GM12865 (cell line): ENCODE data around the gene SH3PXD2A.

Experiments used
- DNase-seq: peaks from one replicate; pipeline ENCODE4 v3.0.0; 2010; ENCODE audit warnings: low read depth
- H3K4me3 ChIP-seq: 2 replicates; pipeline ENCODE4 v1.5.1; 2011; ENCODE audit warnings: mild to moderate bottlenecking, low read depth, low read length, control low read depth
- TF ChIP-seq, protein P1 (sequence below): IDR thresholded peaks from 2 replicates; pipeline ENCODE4 v1.5.1; 2011; ENCODE audit warnings: low read length, control low read depth, low read depth, inconsistent platforms; ENCODE audit not compliant: insufficient read depth; ENCODE audit errors: missing control alignments

SH3PXD2A gene

DNA sequence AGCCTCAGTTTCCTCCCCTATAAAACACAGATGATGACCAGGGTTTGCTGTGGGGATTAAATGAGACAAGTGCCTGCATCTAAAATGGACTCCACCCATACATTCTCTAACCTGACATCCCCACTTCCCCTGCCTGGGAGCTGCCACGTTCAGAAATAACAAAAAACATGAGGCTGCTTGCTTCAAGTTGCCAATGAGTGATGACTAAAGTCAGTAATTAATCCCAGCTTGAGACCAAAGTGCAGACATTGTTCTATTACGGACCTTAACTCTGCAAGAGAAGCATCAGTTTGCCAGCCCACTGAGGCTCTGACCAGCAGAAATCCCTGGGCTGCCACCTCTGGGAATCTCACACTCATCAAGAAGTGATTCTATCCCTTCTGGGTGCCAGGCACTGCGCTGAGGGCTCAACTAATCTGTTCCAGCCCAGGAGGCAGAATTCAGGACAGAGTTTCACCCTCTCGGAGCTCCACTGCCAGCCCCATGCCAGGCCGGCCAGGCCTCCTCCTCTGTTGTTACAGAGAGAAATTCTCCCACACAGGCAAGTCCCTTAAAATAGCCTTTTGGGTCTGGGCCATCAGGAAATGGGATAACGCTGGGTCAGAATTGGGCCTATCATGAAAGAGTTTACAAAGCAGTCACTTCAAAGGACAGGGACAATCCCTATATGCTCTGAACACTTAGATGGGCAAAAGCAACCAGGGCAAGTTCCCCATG, 11.4 kb downstream of the SH3PXD2A start:
- H3K4me3 ChIP-seq: no peak overlapping the region
- TF ChIP-seq, protein P1, sequence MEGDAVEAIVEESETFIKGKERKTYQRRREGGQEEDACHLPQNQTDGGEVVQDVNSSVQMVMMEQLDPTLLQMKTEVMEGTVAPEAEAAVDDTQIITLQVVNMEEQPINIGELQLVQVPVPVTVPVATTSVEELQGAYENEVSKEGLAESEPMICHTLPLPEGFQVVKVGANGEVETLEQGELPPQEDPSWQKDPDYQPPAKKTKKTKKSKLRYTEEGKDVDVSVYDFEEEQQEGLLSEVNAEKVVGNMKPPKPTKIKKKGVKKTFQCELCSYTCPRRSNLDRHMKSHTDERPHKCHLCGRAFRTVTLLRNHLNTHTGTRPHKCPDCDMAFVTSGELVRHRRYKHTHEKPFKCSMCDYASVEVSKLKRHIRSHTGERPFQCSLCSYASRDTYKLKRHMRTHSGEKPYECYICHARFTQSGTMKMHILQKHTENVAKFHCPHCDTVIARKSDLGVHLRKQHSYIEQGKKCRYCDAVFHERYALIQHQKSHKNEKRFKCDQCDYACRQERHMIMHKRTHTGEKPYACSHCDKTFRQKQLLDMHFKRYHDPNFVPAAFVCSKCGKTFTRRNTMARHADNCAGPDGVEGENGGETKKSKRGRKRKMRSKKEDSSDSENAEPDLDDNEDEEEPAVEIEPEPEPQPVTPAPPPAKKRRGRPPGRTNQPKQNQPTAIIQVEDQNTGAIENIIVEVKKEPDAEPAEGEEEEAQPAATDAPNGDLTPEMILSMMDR: no peak
- no peak for DNase-seq

DNA sequence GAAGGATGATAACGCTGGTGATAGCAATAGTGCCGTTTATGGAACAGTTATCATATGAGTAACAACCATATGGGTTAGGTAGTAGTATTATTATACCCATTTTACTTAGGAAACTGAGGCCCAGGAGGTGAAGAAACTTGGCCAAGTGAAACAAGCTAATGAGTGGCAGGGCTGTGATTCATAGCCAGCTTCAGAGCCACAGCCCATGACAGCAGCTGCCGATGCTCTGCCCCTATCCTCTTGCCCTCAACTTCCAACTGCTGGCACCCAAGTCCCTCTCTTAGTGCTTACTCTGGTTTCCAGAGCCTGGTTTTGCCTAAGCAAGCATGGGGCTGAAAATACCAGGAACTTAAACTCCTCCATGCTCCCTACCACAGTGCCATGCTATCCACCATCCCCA, 12.3 kb downstream of the SH3PXD2A start:
- no peak overlapping the region for H3K4me3 ChIP-seq
- no peak for DNase-seq
- TF ChIP-seq, protein P1: no peak

DNA sequence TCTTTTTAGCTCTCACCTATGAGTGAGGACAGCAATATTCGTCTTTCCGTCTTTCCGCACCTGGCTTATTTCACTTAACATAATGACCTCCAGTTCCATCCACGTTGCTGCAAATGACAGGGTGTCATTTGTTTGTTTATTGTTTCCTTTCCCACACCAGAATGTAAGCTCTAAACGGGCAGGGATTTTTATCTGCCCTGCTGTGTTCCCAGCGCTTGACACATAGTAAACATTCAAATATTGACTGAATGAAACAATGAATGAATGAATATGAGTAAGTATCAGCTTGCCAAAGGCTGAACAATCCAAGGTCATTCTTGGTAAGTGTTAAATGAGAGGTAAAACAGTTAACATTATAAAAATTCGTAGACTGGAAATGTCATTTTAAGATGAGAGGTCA, 12.8 kb downstream of the SH3PXD2A start:
- TF ChIP-seq, protein P1: no peak
- no peak for DNase-seq
- H3K4me3 ChIP-seq: no peak overlapping the region

DNA sequence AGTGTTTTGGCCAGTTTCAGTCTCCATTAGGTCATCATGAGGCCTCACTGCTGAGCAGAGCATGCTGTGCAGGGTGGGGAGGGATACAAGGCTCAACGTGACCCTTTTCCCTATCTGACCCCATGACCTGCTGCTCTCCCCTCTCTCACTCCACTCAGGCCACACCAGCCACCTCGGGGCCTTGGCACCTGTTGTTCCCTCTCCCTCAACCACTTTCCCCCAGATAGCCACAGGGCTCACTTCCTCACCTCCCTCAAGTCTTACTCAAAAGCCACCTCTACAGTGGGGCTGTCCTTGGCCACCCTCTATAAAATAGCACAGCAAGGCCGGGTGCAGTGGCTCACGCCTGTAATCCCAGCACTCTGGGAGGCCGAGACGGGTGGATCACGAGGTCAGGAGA, 13.9 kb downstream of the SH3PXD2A start:
- H3K4me3 ChIP-seq: no peak overlapping the region
- TF ChIP-seq, protein P1: no peak
- no peak for DNase-seq

DNA sequence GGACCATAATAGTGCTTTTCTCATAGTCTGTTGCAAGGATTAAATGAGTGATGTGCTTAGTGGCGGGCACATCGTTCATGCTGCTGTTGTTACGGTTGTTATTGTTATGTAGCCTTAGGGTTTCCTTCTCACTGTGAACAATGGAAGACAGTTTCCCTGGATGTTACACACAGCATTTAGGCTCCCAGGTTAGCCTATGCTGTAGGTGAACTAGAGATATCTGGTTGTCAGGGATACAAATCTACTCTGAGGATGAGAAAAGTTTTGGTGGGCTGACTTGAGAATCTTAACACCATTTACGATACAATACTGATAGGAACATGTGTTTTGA, 14.7 kb downstream of the SH3PXD2A start:
- DNase-seq: no peak
- TF ChIP-seq, protein P1: no peak
- H3K4me3 ChIP-seq: no peak overlapping the region

DNA sequence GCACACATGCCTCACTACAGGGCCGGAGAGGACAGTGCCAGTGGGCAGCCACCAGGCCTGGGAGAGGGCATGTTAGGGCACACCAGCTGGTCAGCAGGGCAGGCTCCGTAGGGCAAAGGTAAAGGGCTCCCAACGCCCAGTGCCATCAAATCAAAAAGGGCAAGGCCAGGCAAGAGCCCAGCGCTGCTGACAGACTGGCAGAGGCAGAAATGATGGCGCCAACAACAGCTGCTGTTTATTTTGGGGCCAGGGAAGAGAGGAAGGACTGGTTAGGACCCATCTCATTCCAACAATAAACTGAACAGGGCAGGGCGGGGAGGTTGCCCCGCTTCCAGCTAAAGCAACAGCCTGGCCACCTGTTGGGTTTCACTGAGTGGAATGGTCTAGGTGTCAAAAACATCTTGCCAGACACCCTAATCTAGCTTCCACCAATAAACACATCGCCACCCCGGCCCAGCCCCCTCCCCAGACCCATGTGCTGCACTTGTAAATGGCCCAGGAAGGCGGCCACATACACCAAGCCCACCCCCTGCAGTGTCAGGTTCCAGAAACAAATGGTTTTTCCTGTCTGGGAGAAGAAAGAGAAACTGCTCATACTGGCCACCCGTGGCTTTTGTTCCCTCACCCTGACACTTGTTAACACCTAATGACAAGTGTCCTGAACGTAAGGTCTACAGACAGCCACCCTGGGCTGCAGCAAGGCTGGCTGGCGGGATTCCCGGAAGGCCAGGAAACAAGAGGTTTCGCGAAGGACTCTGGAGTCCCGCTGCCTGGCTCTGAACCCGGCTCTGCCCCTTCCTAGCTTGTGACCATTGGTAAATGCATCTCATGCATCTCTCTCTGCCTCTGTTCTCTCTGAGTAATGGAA, 15.3 kb downstream of the SH3PXD2A start:
- TF ChIP-seq, protein P1: no peak
- no peak for DNase-seq
- no peak overlapping the region for H3K4me3 ChIP-seq

DNA sequence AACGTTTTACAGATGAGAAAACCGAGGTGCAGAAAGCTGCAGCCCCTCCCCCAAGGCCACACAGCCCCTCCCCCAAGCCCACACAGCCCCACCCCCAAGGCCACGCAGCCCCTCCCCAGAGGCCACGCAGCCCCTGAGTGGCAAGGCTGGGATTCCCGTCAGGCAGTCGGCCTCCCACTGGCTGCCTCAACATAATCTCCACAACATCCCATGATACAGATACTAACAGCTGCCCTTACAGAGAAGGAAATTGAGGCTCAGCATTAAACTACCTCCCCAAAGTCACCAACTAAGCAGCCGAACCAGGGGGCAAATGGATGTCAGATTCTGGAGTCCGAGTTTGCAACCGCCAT, 15.9 kb downstream of the SH3PXD2A start:
- TF ChIP-seq, protein P1: no peak
- H3K4me3 ChIP-seq: no peak overlapping the region
- DNase-seq: no peak
